Measurements from ENCODE around the gene HSF2. TPM values are rescaled to one million over a fixed set of nuclear protein-coding genes. Genes with fewer than 3 reads are reported as not detected.

HSF2 gene
- total RNA-seq, 1 experiment from 2014 or later, result 12.3 TPM

- Mint-ChIP-seq H3K27ac (ENCODE audit: unreplicated experiment) (peak overlapping the region; percentile 71), H3K4me3 (ENCODE audit: unreplicated experiment) (peak overlapping the region; percentile 94), H3K4me1 (ENCODE audit: low read depth, unreplicated experiment) (peaks cover 8% of the 10 kb centered on the region), H3K27me3 (ENCODE audit: insufficient read depth, unreplicated experiment) (peaks cover 4% of the 10 kb centered on the region), H3K9me3 (ENCODE audit: unreplicated experiment) (no peaks in the 10 kb centered on the region), H3K36me3 (ENCODE audit: insufficient read depth, unreplicated experiment) (no peaks in the 10 kb centered on the region)
- Histone ChIP-seq H3K4me1 (0 out of 2 replicates have a peak, but pooled peaks cover 10% of the 10 kb centered on the region), H3K9me3 (no peaks in the 10 kb centered on the region), H3K4me3 (ENCODE audit: low read depth, low read length) (peak overlapping the region; percentile 31), H3K27me3 (replicated peaks; ENCODE audit: control insufficient read depth, insufficient read depth, low read length) (no peaks in the 10 kb centered on the region), H3K36me3 (ENCODE audit: control insufficient read depth, insufficient read depth, low read length) (no peaks in the 10 kb centered on the region)
- BruUV-seq (replicated peaks), result no TSS peak
- TF ChIP-seq, protein P1, sequence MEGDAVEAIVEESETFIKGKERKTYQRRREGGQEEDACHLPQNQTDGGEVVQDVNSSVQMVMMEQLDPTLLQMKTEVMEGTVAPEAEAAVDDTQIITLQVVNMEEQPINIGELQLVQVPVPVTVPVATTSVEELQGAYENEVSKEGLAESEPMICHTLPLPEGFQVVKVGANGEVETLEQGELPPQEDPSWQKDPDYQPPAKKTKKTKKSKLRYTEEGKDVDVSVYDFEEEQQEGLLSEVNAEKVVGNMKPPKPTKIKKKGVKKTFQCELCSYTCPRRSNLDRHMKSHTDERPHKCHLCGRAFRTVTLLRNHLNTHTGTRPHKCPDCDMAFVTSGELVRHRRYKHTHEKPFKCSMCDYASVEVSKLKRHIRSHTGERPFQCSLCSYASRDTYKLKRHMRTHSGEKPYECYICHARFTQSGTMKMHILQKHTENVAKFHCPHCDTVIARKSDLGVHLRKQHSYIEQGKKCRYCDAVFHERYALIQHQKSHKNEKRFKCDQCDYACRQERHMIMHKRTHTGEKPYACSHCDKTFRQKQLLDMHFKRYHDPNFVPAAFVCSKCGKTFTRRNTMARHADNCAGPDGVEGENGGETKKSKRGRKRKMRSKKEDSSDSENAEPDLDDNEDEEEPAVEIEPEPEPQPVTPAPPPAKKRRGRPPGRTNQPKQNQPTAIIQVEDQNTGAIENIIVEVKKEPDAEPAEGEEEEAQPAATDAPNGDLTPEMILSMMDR (IDR thresholded peaks at IDR 0.05; ENCODE audit: insufficient read depth in 1 of 2, low read depth in 1 of 2, low read length in 1 of 2, severe bottlenecking in 1 of 2, unreplicated experiment in 1 of 2), result peak in 1 of 2 experiments; percentile 22
- CTCF ChIA-PET, result interaction anchor here (0.9 to 1.4 kb wide), 3 partner anchors 13 to 131 kb away, joined by 3 to 4 read pairs (median 4); no protein-coding TSS in a partner anchor
- DNase-seq, result no peak
- intact Hi-C loops (cut with micrococcal nuclease; ENCODE audit: unreplicated experiment), result loop anchor here (2.0 to 5.0 kb wide), 2 partner anchors 18 to 73 kb away; partner anchors contain the start of gene SERINC1
- POLR2A ChIA-PET, result interaction anchor here (0.6 kb wide), 1 partner anchor 22 kb away, joined by 5 read pairs; no protein-coding TSS in a partner anchor
Observed at GRCh38 chr6:122399055-122399347, 451 bp upstream of the HSF2 start.

DNA sequence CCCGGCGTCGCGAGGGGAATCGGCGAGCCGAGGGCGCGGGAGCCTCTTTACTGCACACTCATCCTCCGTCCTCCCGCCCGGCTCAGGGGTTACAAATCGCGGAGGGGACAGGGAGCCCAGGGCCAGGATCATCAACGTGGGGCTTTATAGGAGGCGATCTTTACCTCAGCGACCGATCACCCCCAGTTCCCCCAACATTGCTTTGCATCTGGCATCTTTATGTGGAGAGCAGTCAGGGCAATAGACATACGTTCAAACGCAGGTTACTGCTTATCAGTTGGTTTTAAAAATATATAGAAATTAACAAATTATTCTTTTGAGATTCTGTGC, 634 bp downstream of the HSF2 start:
- H3K4me1 ChIP-seq, result 0 out of 2 replicates have a peak, but pooled peaks cover 10% of the 10 kb centered on the region
- TF ChIP-seq, protein P1 (IDR thresholded peaks at IDR 0.05; ENCODE audit: insufficient read depth in 1 of 2, low read depth in 1 of 2, low read length in 1 of 2, severe bottlenecking in 1 of 2, unreplicated experiment in 1 of 2), result no peak
- H3K36me3 Mint-ChIP-seq (ENCODE audit: insufficient read depth, unreplicated experiment), result no peaks in the 10 kb centered on the region
- H3K4me3 ChIP-seq (ENCODE audit: low read depth, low read length), result peak overlapping the region; percentile 84
- H3K27ac Mint-ChIP-seq (ENCODE audit: unreplicated experiment), result peak overlapping the region; percentile 96
- no peaks in the 10 kb centered on the region for H3K27me3 ChIP-seq (replicated peaks; ENCODE audit: control insufficient read depth, insufficient read depth, low read length)
- intact Hi-C loops (cut with micrococcal nuclease; ENCODE audit: unreplicated experiment), result no loop called here
- H3K36me3 ChIP-seq (ENCODE audit: control insufficient read depth, insufficient read depth, low read length), result no peaks in the 10 kb centered on the region
- H3K9me3 Mint-ChIP-seq (ENCODE audit: unreplicated experiment), result no peaks in the 10 kb centered on the region
- no TSS peak for BruUV-seq (replicated peaks)
- POLR2A ChIA-PET, result no interaction called here
- no peak for DNase-seq
- H3K4me1 Mint-ChIP-seq (ENCODE audit: low read depth, unreplicated experiment), result peaks cover 8% of the 10 kb centered on the region
- no peaks in the 10 kb centered on the region for H3K9me3 ChIP-seq
- peak overlapping the region; percentile 94 for H3K4me3 Mint-ChIP-seq (ENCODE audit: unreplicated experiment)
- CTCF ChIA-PET, result interaction anchor here (1.4 kb wide), 1 partner anchor 130 kb away, joined by 4 read pairs; no protein-coding TSS in a partner anchor
- H3K27me3 Mint-ChIP-seq (ENCODE audit: insufficient read depth, unreplicated experiment), result peaks cover 4% of the 10 kb centered on the region

GRCh38 chr6:122400462-122401089, 1.1 kb downstream of the HSF2 start:
- no peaks in the 10 kb centered on the region for H3K36me3 ChIP-seq (ENCODE audit: control insufficient read depth, insufficient read depth, low read length)
- H3K4me1 ChIP-seq, result 0 out of 2 replicates have a peak, but pooled peaks cover 10% of the 10 kb centered on the region
- H3K27ac Mint-ChIP-seq (ENCODE audit: unreplicated experiment), result peak overlapping the region; percentile 96
- CTCF ChIA-PET, result no interaction called here
- DNase-seq, result no peak
- H3K9me3 Mint-ChIP-seq (ENCODE audit: unreplicated experiment), result no peaks in the 10 kb centered on the region
- peak overlapping the region; percentile 94 for H3K4me3 Mint-ChIP-seq (ENCODE audit: unreplicated experiment)
- H3K27me3 ChIP-seq (replicated peaks; ENCODE audit: control insufficient read depth, insufficient read depth, low read length), result no peaks in the 10 kb centered on the region
- H3K9me3 ChIP-seq, result no peaks in the 10 kb centered on the region
- TF ChIP-seq, protein P1 (IDR thresholded peaks at IDR 0.05; ENCODE audit: insufficient read depth in 1 of 2, low read depth in 1 of 2, low read length in 1 of 2, severe bottlenecking in 1 of 2, unreplicated experiment in 1 of 2), result no peak
- peaks cover 8% of the 10 kb centered on the region for H3K4me1 Mint-ChIP-seq (ENCODE audit: low read depth, unreplicated experiment)
- intact Hi-C loops (cut with micrococcal nuclease; ENCODE audit: unreplicated experiment), result no loop called here
- POLR2A ChIA-PET, result no interaction called here
- peak overlapping the region; percentile 84 for H3K4me3 ChIP-seq (ENCODE audit: low read depth, low read length)
- no peaks in the 10 kb centered on the region for H3K36me3 Mint-ChIP-seq (ENCODE audit: insufficient read depth, unreplicated experiment)
- peaks cover under 1% of the 10 kb centered on the region for H3K27me3 Mint-ChIP-seq (ENCODE audit: insufficient read depth, unreplicated experiment)
- BruUV-seq (replicated peaks), result TSS peak; percentile 31

All from Caco-2 (cell line).